Stimulated activated CD4-positive, alpha-beta T cell treated with anti-CD3 and anti-CD28 coated beads, Interleukin-2, amount 100 ng/mL, for 24 hours (primary cell): Measurements from ENCODE around the gene KCNJ11.
"Not testable (repeated sequence)": the region's sequence is repeated elsewhere in the genome, so short reads cannot be mapped to it uniquely, and the experiment has no call there.

Experiments
- DNase-seq, 2 donors: peaks; one replicate each; pipeline ENCODE4 v3.0.0-alpha.2; 2020

KCNJ11 gene

GRCh38 chr11:17388609-17389210 is at the start of gene KCNJ11:
Gene KCNJ11 (minus strand): TSS chr11:17388659. CDS start chr11:17388091, 568 bp downstream.
- no peak for DNase-seq

GRCh38 chr11:17437366-17437765 is 48.9 kb upstream of the KCNJ11 start:
- DNase-seq: no peak

- no peak for DNase-seq
Observed at GRCh38 chr11:17434108-17434507, 45.6 kb upstream of the KCNJ11 start.

GRCh38 chr11:17432002-17432401 is 43.5 kb upstream of the KCNJ11 start:
- no peak for DNase-seq

- DNase-seq: no peak
Observed at GRCh38 chr11:17431139-17431538, 42.7 kb upstream of the KCNJ11 start.

- no peak for DNase-seq
Observed at GRCh38 chr11:17430616-17431015, 42.2 kb upstream of the KCNJ11 start.

- no peak for DNase-seq
Observed at GRCh38 chr11:17428925-17429324, 40.5 kb upstream of the KCNJ11 start.

- no peak for DNase-seq
Observed at GRCh38 chr11:17428261-17428660, 39.8 kb upstream of the KCNJ11 start.

- not testable (repeated sequence) for DNase-seq
Observed at GRCh38 chr11:17426233-17426632, 37.8 kb upstream of the KCNJ11 start.

GRCh38 chr11:17423533-17424310 is 35.3 kb upstream of the KCNJ11 start:
- no peak for DNase-seq

- no peak for DNase-seq
Observed at GRCh38 chr11:17421781-17422180, 33.3 kb upstream of the KCNJ11 start.

GRCh38 chr11:17418444-17419081 is 30.1 kb upstream of the KCNJ11 start:
- no peak for DNase-seq

GRCh38 chr11:17416492-17416891 is 28.0 kb upstream of the KCNJ11 start:
- DNase-seq: no peak

GRCh38 chr11:17415523-17416104 is 27.2 kb upstream of the KCNJ11 start:
- DNase-seq: no peak

- no peak for DNase-seq
Observed at GRCh38 chr11:17414992-17415391, 26.5 kb upstream of the KCNJ11 start.

GRCh38 chr11:17414317-17414737 is 25.9 kb upstream of the KCNJ11 start:
- DNase-seq: no peak

- DNase-seq: no peak
Observed at GRCh38 chr11:17413414-17414316, 25.2 kb upstream of the KCNJ11 start.

GRCh38 chr11:17412488-17413180 is 24.2 kb upstream of the KCNJ11 start:
- DNase-seq: no peak

- DNase-seq: no peak
Observed at GRCh38 chr11:17411418-17411817, 23.0 kb upstream of the KCNJ11 start.

- no peak for DNase-seq
Observed at GRCh38 chr11:17410606-17411379, 22.3 kb upstream of the KCNJ11 start.

- DNase-seq: no peak
Observed at GRCh38 chr11:17408641-17409040, 20.2 kb upstream of the KCNJ11 start.
